Smooth muscle cell (in vitro differentiated cells): ENCODE data around the gene CDC27. TPM values are rescaled to one million over a fixed set of nuclear protein-coding genes. Genes with fewer than 3 reads are reported as not detected.
"Not testable (repeated sequence)": the region's sequence is repeated elsewhere in the genome, so short reads cannot be mapped to it uniquely, and the experiment has no call there.

Experiments used
- DNase-seq: peaks from one replicate; lab custom pipeline; 2025; ENCODE audit not compliant: unreplicated experiment; lab: John Stamatoyannopoulos, UW
- H2AFZ ChIP-seq: fragments of 200-600 bp; sonication (generic); 2 replicates; pipeline ENCODE4 v1.6.0; 2016; ENCODE audit warnings: antibody characterized with exemption, low read depth, mild to moderate bottlenecking
- H3F3A ChIP-seq: fragments of 200-600 bp; sonication (generic); 2 replicates; pipeline ENCODE4 v1.6.0; 2017; ENCODE audit warnings: antibody characterized with exemption, low read depth
- H3K27ac ChIP-seq: fragments of 200-600 bp; sonication (generic); 2 replicates; pipeline ENCODE4 v1.5.1; 2016; ENCODE audit warnings: low read depth, mild to moderate bottlenecking
- H3K27me3 ChIP-seq: fragments of 200-600 bp; sonication (generic); 2 replicates; pipeline ENCODE4 v1.6.1; 2016; ENCODE audit warnings: low read depth, mild to moderate bottlenecking
- H3K36me3 ChIP-seq: fragments of 200-600 bp; sonication (generic); 2 replicates; pipeline ENCODE4 v1.5.1; 2016; ENCODE audit warnings: low read depth
- H3K4me1 ChIP-seq: fragments of 200-600 bp; sonication (generic); 2 replicates; pipeline ENCODE4 v1.5.1; 2016; ENCODE audit warnings: low read depth
- H3K4me2 ChIP-seq: fragments of 200-600 bp; sonication (generic); 2 replicates; pipeline ENCODE4 v1.6.0; 2016; ENCODE audit warnings: mild to moderate bottlenecking
- H3K4me3 ChIP-seq: fragments of 200-600 bp; sonication (generic); 2 replicates; pipeline ENCODE4 v1.5.1; 2016; ENCODE audit warnings: mild to moderate bottlenecking
- H3K79me2 ChIP-seq: fragments of 200-600 bp; sonication (generic); 2 replicates; pipeline ENCODE4 v1.6.0; 2016; ENCODE audit warnings: low read depth, mild to moderate bottlenecking
- H3K9ac ChIP-seq: fragments of 200-600 bp; sonication (generic); 2 replicates; pipeline ENCODE4 v1.6.0; 2016; ENCODE audit warnings: low read depth
- H3K9me3 ChIP-seq: fragments of 200-600 bp; sonication (generic); replicated peaks from 2 replicates; pipeline ENCODE4 v1.5.1; 2016; ENCODE audit warnings: low read depth
- H4K20me1 ChIP-seq: fragments of 200-600 bp; sonication (generic); 2 replicates; pipeline ENCODE4 v1.6.0; 2016; ENCODE audit warnings: low read depth
- CTCF ChIP-seq: fragments of 200-600 bp; sonication (generic); IDR thresholded peaks from 2 replicates; pipeline ENCODE4 v1.5.1; 2017; ENCODE audit warnings: borderline replicate concordance, mild to moderate bottlenecking, antibody characterized with exemption; ENCODE audit not compliant: insufficient read depth, poor library complexity, severe bottlenecking
- WGBS: methylation state at CpG from one replicate; pipeline ENCODE4 v1.1.7; 2016; ENCODE audit warnings: low lambda C conversion rate; 5-methylcytosine and 5-hydroxymethylcytosine counted together
- polyA plus RNA-seq: library from polyadenylated mRNA; unstranded; fragments of >200 nt; fragmentation: Nextera tagmentation; extraction: Ambion mirVana; gene quantifications from 2 replicates; pipeline ENCODE4 v1.2.1, GENCODE V29; 2016
- total RNA-seq: library from RNA; depleted of rRNA; stranded (reverse); fragments of >200 nt; gene quantifications from 2 replicates; pipeline ENCODE4 v1.2.3, GENCODE V29; 2014

The CDC27 gene
- total and polyA plus RNA-seq, 2 experiments from 2014 or later = 53.1 to 101 TPM

GRCh38 chr17:47227862-47228261, 38.8 kb upstream of the CDC27 start:
- DNase-seq = no peak
- H3K79me2 ChIP-seq = no peaks in the 10 kb centered on the region
- H3K9me3 ChIP-seq = no peaks in the 10 kb centered on the region
- TF ChIP-seq CTCF = no peak
- no peak overlapping the region for H2AFZ ChIP-seq
- H3K4me2 ChIP-seq = no peak overlapping the region
- H4K20me1 ChIP-seq = no peaks in the 10 kb centered on the region
- H3K36me3 ChIP-seq = no peaks in the 10 kb centered on the region
- H3F3A ChIP-seq = no peaks in the 10 kb centered on the region
- H3K27me3 ChIP-seq = no peaks in the 10 kb centered on the region
- no peak overlapping the region for H3K9ac ChIP-seq
- 87% methylated on average over 2 of the region's 2 CpGs for WGBS
- no peak overlapping the region for H3K4me3 ChIP-seq
- H3K4me1 ChIP-seq = no peaks in the 10 kb centered on the region
- no peak overlapping the region for H3K27ac ChIP-seq

GRCh38 chr17:47225911-47226688, 37.0 kb upstream of the CDC27 start:
- no peaks in the 10 kb centered on the region for H3F3A ChIP-seq
- no peak for DNase-seq
- H3K27ac ChIP-seq = peak overlapping the region; percentile 42
- H3K4me1 ChIP-seq = no peaks in the 10 kb centered on the region
- H3K27me3 ChIP-seq = no peaks in the 10 kb centered on the region
- H3K9ac ChIP-seq = no peak overlapping the region
- TF ChIP-seq CTCF = no peak
- no peak overlapping the region for H3K4me3 ChIP-seq
- H3K9me3 ChIP-seq = no peaks in the 10 kb centered on the region
- H3K4me2 ChIP-seq = no peak overlapping the region
- no peaks in the 10 kb centered on the region for H4K20me1 ChIP-seq
- no peaks in the 10 kb centered on the region for H3K36me3 ChIP-seq
- H3K79me2 ChIP-seq = no peaks in the 10 kb centered on the region
- WGBS = 100% methylated on average over 2 of the region's 2 CpGs
- no peak overlapping the region for H2AFZ ChIP-seq

- no peak for DNase-seq
- Histone ChIP-seq H3K4me3 (no peak overlapping the region), H3K27ac (peak overlapping the region; percentile 42), H3K4me2 (peak overlapping the region; percentile 66), H3K4me1 (no peaks in the 10 kb centered on the region), H3K79me2 (no peaks in the 10 kb centered on the region), H2AFZ (peak overlapping the region; percentile 39), H4K20me1 (no peaks in the 10 kb centered on the region), H3K9ac (no peak overlapping the region), H3K9me3 (no peaks in the 10 kb centered on the region), H3K27me3 (no peaks in the 10 kb centered on the region), H3F3A (no peaks in the 10 kb centered on the region), H3K36me3 (no peaks in the 10 kb centered on the region)
- WGBS = 67% methylated on average over 3 of the region's 3 CpGs
- TF ChIP-seq CTCF = no peak
These were observed 36.4 kb upstream of the CDC27 start for GRCh38 chr17:47225436-47225858.

- H3K4me3 ChIP-seq = no peak overlapping the region
- H3K27me3 ChIP-seq = no peaks in the 10 kb centered on the region
- H3K27ac ChIP-seq = peak overlapping the region; percentile 42
- no peaks in the 10 kb centered on the region for H3K36me3 ChIP-seq
- peak overlapping the region; percentile 39 for H2AFZ ChIP-seq
- H3K9me3 ChIP-seq = no peaks in the 10 kb centered on the region
- no peak for TF ChIP-seq CTCF
- no peaks in the 10 kb centered on the region for H4K20me1 ChIP-seq
- DNase-seq = no peak
- WGBS = 81% methylated on average over 1 of the region's 1 CpG
- no peak overlapping the region for H3K9ac ChIP-seq
- H3F3A ChIP-seq = no peaks in the 10 kb centered on the region
- no peak overlapping the region for H3K4me2 ChIP-seq
- H3K4me1 ChIP-seq = no peaks in the 10 kb centered on the region
- H3K79me2 ChIP-seq = no peaks in the 10 kb centered on the region
These were observed 35.9 kb upstream of the CDC27 start for GRCh38 chr17:47224966-47225365.

- H2AFZ ChIP-seq, H3K4me1 ChIP-seq, H3K27ac ChIP-seq, H3K27me3 ChIP-seq, H3K4me2 ChIP-seq, H3F3A ChIP-seq, H3K9ac ChIP-seq, H4K20me1 ChIP-seq, H3K36me3 ChIP-seq, H3K9me3 ChIP-seq, H3K4me3 ChIP-seq, DNase-seq, H3K79me2 ChIP-seq: not testable (repeated sequence)
- 95% methylated on average over 2 of the region's 2 CpGs for WGBS
These were observed 35.0 kb upstream of the CDC27 start for GRCh38 chr17:47224077-47224476.
